Cardiac fibroblast (primary cell): ENCODE results near the gene AGBL4.
A peak's percentile ranks its signal among the peaks of the same experiment; 100 is the strongest.

Experiments
- DNase-seq, 2 donors: peaks; one replicate each; pipeline versions ENCODE4 v3.0.0 to v3.0.0-alpha.2; 2010; ENCODE audit warnings: low read depth in 2 of 2
- H3K4me3 ChIP-seq, 2 donors: replicated peaks in 1 of 2; 1 replicate in 1 of 2; 2 replicates in 1 of 2; pipeline ENCODE4 v1.5.1; 2011; ENCODE audit warnings: low read depth in 2 of 2, low read length in 2 of 2, mild to moderate bottlenecking in 2 of 2, moderate library complexity in 1 of 2
- CTCF ChIP-seq: IDR thresholded peaks from one replicate; pipeline ENCODE4 v1.5.1; 2011; ENCODE audit warnings: low read depth, mild to moderate bottlenecking, low read length, inconsistent platforms

Gene AGBL4

DNA sequence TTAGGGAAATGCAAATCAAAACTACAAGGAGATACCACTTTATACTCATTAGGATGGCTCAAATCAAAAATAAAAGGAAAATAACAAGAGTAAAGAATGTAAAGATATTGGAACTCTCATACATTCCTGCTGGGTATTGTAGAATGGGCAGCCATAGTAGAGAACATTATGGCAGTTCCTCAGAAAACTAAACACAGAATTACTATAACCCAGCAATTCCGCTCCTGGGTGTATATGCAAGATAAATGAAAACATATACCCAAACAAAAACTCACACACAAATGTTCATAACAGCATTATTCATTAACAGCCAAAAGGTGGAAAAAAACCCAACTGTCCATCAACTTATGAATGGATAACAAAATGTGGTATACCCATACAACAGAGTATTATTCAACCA, 1258.4 kb downstream of the AGBL4 start:
- TF ChIP-seq CTCF, result no peak
- DNase-seq, result no peak
- no peak overlapping the region for H3K4me3 ChIP-seq

- TF ChIP-seq CTCF, result no peak
- no peak overlapping the region for H3K4me3 ChIP-seq
- peak in 1 of 2 donors; percentile 6 for DNase-seq
Observed at GRCh38 chr1:48761986-48762385, 1261.8 kb downstream of the AGBL4 start.

DNA sequence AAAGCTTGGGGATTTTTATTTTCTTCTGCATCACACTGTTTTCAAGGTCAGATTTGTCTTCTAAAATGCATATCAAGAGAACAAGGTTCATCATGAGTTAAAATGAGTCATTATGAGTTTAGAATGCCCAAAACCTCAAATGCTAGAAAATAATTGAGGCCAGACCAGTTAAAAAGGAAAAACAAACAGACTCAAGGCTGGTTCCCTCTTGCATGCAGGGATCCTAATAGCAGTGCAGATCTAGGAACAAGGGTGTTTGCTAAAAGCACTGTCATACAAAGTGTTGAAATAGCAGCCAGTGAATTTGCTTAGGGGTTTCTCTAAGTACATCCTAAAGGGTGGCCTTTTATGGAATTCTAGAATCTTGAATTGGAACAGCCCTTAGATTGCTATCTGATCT, 1262.3 kb downstream of the AGBL4 start:
- peak in 1 of 2 donors; percentile 3 for DNase-seq
- TF ChIP-seq CTCF, result no peak
- no peak overlapping the region for H3K4me3 ChIP-seq

GRCh38 chr1:48760857-48761256, 1262.9 kb downstream of the AGBL4 start:
- no peak overlapping the region for H3K4me3 ChIP-seq
- DNase-seq, result no peak
- TF ChIP-seq CTCF, result no peak

- H3K4me3 ChIP-seq, result no peak overlapping the region
- no peak for TF ChIP-seq CTCF
- no peak for DNase-seq
Observed at GRCh38 chr1:48758976-48759375, 1264.8 kb downstream of the AGBL4 start.

DNA sequence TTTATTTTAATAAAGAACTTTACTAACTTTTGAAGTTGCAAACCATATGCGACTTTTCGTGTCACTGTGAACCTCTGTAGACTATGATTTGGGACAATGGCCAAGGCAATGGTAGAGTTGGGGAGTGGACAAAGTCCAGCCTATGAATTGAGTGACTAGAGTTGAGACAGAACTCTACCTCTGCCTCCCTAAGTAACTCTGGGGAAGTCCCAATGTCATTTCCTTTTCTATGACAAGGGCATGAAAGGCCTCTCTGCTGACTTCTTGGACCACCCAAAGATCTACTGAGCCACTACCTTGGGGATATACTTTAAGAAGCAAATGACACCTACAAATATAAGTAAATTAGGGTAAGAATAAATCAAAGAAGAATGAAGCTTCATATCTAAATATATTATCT, 1266.4 kb downstream of the AGBL4 start:
- no peak overlapping the region for H3K4me3 ChIP-seq
- no peak for TF ChIP-seq CTCF
- DNase-seq, result no peak

DNA sequence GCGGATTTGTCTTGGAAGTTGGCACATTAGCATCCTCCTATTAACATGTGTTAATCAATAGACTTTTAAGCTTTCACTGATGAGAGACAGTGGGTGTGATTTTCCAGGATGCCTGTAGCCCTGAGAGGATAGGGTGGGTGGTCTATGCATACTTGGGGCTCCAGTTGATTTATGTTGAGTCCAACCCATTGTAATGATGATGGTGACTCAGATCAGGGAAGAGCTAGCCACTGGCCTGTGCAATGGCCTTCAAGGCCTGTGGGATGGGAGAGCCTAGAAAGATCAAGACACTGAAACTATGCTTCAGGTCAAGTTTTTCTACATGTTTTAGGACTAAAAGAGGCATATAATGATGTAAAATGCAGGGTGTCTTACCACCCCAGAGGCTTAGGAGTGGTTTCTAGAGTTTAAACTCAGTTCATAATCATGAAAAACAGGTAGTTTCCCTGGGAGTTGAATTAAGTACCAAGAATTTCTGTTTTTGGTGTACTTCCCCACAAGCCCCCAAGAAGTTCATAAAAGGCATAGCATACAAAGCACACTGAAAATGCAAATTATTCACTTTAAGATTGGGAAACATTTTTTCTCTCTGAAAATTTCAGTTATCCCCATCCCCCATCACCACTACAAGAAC, 1267.0 kb downstream of the AGBL4 start:
- DNase-seq, result no peak
- no peak for TF ChIP-seq CTCF
- H3K4me3 ChIP-seq, result no peak overlapping the region
